ENCODE measurements around the gene RBP2. TPM values are rescaled to one million over a fixed set of nuclear protein-coding genes. Genes with fewer than 3 reads are reported as not detected.

RBP2 gene
- total and polyA plus RNA-seq, 9 of the 15 experiments (the other 6 are each of a cell fraction or from before 2014, with no cell fraction given) = not detected

- peaks cover 0 to 2% of the 10 kb centered on the region in 2 experiments; a peak in 2 of 5 replicates for H3K27me3 ChIP-seq (ENCODE audit: control insufficient read depth in 2 of 2, insufficient read depth in 2 of 2, low read length in 2 of 2)
- no peaks in the 10 kb centered on the region for H4K20me1 ChIP-seq (replicated peaks; ENCODE audit: control insufficient read depth, insufficient read depth, low read length)
- H3K36me3 ChIP-seq (ENCODE audit: control insufficient read depth, insufficient read depth, low read length) = no peaks in the 10 kb centered on the region
- intact Hi-C loops (cut with micrococcal nuclease) = no loop called here
- H3K27ac ChIP-seq (ENCODE audit: extremely low read depth, low read depth, low read length) = no peak overlapping the region
- H3K79me2 ChIP-seq (ENCODE audit: control insufficient read depth, insufficient read depth, low read length) = no peaks in the 10 kb centered on the region
- no peak for ATAC-seq
- no peak for FAIRE-seq
- 0% methylated on average over 2 of the region's 2 CpGs for WGBS (ENCODE audit: insufficient coverage, low coverage, missing lambda C conversion rate)
- BruUV-seq (replicated peaks) = no TSS peak
- no peak overlapping the region for H3K4me3 ChIP-seq
- no peak overlapping the region for H3K4me2 ChIP-seq (ENCODE audit: insufficient read depth, low read length)
- TF ChIP-seq SMAD1 (IDR thresholded peaks at IDR 0.05; ENCODE audit: low read depth, low read length, partially characterized antibody) = no peak
- TF ChIP-seq MXI1 (IDR thresholded peaks at IDR 0.05; ENCODE audit: low read depth, low read length) = no peak
- TF ChIP-seq GMEB1 (CRISPR knock-in tag; IDR thresholded peaks at IDR 0.05) = no peak
- TF ChIP-seq SMARCA5 (IDR thresholded peaks at IDR 0.05) = no peak
- H3K4me1 ChIP-seq (replicated peaks in 1 of 2; ENCODE audit: control insufficient read depth in 2 of 2, insufficient read depth in 2 of 2, low read length in 2 of 2) = no peaks in the 10 kb centered on the region; a peak in 1 of 5 replicates
- CTCF ChIA-PET (ENCODE audit: low intra/inter-chr PET ratio) = no interaction called here
- in situ Hi-C loops (cut with MboI) = no loop called here
- H2AFZ ChIP-seq (ENCODE audit: low read depth, low read length) = no peak overlapping the region
- no peaks in the 10 kb centered on the region for H3K9me3 ChIP-seq (replicated peaks; ENCODE audit: control insufficient read depth, insufficient read depth, low read depth, low read length)
- DNase-seq (ENCODE audit: extremely low read depth in 1 of 4, low spot score in 3 of 4) = no peak
- no peaks in the 10 kb centered on the region for H3K9me1 ChIP-seq (ENCODE audit: control insufficient read depth, insufficient read depth, low read length)
- POLR2A ChIA-PET = no interaction called here
- H3K9ac ChIP-seq (ENCODE audit: insufficient read depth in 1 of 2, low read depth in 2 of 2, low read length in 2 of 2) = no peak overlapping the region
Measured at GRCh38 chr3:139505829-139506386, 29.6 kb upstream of the RBP2 start.

- Histone ChIP-seq H3K4me2 (ENCODE audit: insufficient read depth, low read length) (no peak overlapping the region), H3K27ac (ENCODE audit: extremely low read depth, low read depth, low read length) (no peak overlapping the region), H3K36me3 (ENCODE audit: control insufficient read depth, insufficient read depth, low read length) (no peaks in the 10 kb centered on the region), H3K9me1 (ENCODE audit: control insufficient read depth, insufficient read depth, low read length) (no peaks in the 10 kb centered on the region), H3K4me3 (no peak overlapping the region), H2AFZ (ENCODE audit: low read depth, low read length) (no peak overlapping the region), H3K27me3 (ENCODE audit: control insufficient read depth in 2 of 2, insufficient read depth in 2 of 2, low read length in 2 of 2) (no peaks in the 10 kb centered on the region), H3K9ac (ENCODE audit: insufficient read depth in 1 of 2, low read depth in 2 of 2, low read length in 2 of 2) (no peak overlapping the region), H3K9me3 (replicated peaks; ENCODE audit: control insufficient read depth, insufficient read depth, low read depth, low read length) (no peaks in the 10 kb centered on the region), H4K20me1 (replicated peaks; ENCODE audit: control insufficient read depth, insufficient read depth, low read length) (no peaks in the 10 kb centered on the region), H3K4me1 (replicated peaks in 1 of 2; ENCODE audit: control insufficient read depth in 2 of 2, insufficient read depth in 2 of 2, low read length in 2 of 2) (no peaks in the 10 kb centered on the region), H3K79me2 (ENCODE audit: control insufficient read depth, insufficient read depth, low read length) (no peaks in the 10 kb centered on the region)
- ATAC-seq (no peak), FAIRE-seq (no peak), DNase-seq (ENCODE audit: extremely low read depth in 1 of 4, low spot score in 3 of 4) (no peak)
- 6% methylated on average over 2 of the region's 2 CpGs for WGBS (ENCODE audit: insufficient coverage, low coverage, missing lambda C conversion rate)
- intact Hi-C loops (cut with micrococcal nuclease) = no loop called here
- in situ Hi-C loops (cut with MboI) = no loop called here
- ChIA-PET POLR2A (interaction anchor here (1.4 kb wide), 1 partner anchor 21 kb away, joined by 5 read pairs; no protein-coding TSS in a partner anchor), CTCF (ENCODE audit: low intra/inter-chr PET ratio) (no interaction called here)
- no TSS peak for BruUV-seq (replicated peaks)
- TF ChIP-seq POLR2H (tag; IDR thresholded peaks at IDR 0.05; ENCODE audit: low read depth) (no peak), E2F5 (CRISPR knock-in tag; IDR thresholded peaks at IDR 0.05) (no peak), ZFX (CRISPR knock-in tag; IDR thresholded peaks at IDR 0.05) (no peak), ARID2 (IDR thresholded peaks at IDR 0.05) (no peak), GATAD2B (IDR thresholded peaks at IDR 0.05; ENCODE audit: borderline replicate concordance) (no peak), LARP7 (IDR thresholded peaks at IDR 0.05) (no peak), ZNF436 (CRISPR knock-in tag; IDR thresholded peaks at IDR 0.05) (no peak), PCBP1 (IDR thresholded peaks at IDR 0.05; ENCODE audit: low read depth, low read length, poor library complexity, severe bottlenecking) (no peak)
Measured at GRCh38 chr3:139499536-139499935, 23.2 kb upstream of the RBP2 start.

All from K562 (cell line).